K562 (cell line): Measurements from ENCODE around the gene PTP4A2.

ENCODE experiments used
- ATF1 ChIP-seq, 2 experiments: fragments of 450-650 bp in 1 of 2; IDR thresholded peaks; 2 replicates each; pipeline ENCODE4 v1.6.1; 2016; ENCODE audit warnings: missing compliant biosample characterization in 1 of 2, missing genetic modification characterization in 1 of 2
- ILF3 ChIP-seq: fragments of 450-650 bp; IDR thresholded peaks from 2 replicates; pipeline ENCODE4 v1.6.1; 2018; ENCODE audit warnings: antibody characterized with exemption, mild to moderate bottlenecking, moderate library complexity, borderline replicate concordance
- KDM2B ChIP-seq: fragments of 250-450 bp; sonication (Bioruptor Pico); IDR thresholded peaks from 2 replicates; pipeline ENCODE4 v1.8.0; 2021; ENCODE audit warnings: mild to moderate bottlenecking, moderate library complexity
- TF ChIP-seq, protein P1 (sequence below): fragments of 450-650 bp; IDR thresholded peaks from 2 replicates; pipeline ENCODE4 v1.6.1; 2016; ENCODE audit warnings: antibody characterized with exemption
- TF ChIP-seq, protein P2 (sequence below), 3 experiments: IDR thresholded peaks in 2 of 3; conservative IDR thresholded peaks in 1 of 3; 2 replicates each; pipeline ENCODE4 v1.5.1; 2011 to 2012; ENCODE audit warnings: low read length in 3 of 3, mild to moderate bottlenecking in 3 of 3, control low read depth in 2 of 3, improper control_type of control experiment in 1 of 3, inconsistent platforms in 1 of 3, low read depth in 1 of 3, mixed read lengths in 1 of 3, moderate library complexity in 1 of 3; ENCODE audit not compliant: insufficient read depth in 2 of 3

- TF ChIP-seq, protein P1, sequence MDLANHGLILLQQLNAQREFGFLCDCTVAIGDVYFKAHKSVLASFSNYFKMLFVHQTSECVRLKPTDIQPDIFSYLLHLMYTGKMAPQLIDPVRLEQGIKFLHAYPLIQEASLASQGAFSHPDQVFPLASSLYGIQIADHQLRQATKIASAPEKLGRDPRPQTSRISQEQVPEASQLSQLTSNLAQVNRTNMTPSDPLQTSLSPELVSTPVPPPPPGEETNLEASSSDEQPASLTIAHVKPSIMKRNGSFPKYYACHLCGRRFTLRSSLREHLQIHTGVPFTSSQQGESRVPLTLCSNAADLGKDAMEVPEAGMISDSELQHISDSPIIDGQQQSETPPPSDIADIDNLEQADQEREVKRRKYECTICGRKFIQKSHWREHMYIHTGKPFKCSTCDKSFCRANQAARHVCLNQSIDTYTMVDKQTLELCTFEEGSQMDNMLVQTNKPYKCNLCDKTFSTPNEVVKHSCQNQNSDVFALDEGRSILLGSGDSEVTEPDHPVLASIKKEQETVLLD = no peak
- TF ChIP-seq KDM2B = no peak
- TF ChIP-seq ATF1 (CRISPR knock-in tag; IDR thresholded peaks at IDR 0.05) = no peak
- TF ChIP-seq ATF1 (tag; IDR thresholded peaks at IDR 0.05) = no peak
- no peak for TF ChIP-seq ILF3
- TF ChIP-seq, protein P2, sequence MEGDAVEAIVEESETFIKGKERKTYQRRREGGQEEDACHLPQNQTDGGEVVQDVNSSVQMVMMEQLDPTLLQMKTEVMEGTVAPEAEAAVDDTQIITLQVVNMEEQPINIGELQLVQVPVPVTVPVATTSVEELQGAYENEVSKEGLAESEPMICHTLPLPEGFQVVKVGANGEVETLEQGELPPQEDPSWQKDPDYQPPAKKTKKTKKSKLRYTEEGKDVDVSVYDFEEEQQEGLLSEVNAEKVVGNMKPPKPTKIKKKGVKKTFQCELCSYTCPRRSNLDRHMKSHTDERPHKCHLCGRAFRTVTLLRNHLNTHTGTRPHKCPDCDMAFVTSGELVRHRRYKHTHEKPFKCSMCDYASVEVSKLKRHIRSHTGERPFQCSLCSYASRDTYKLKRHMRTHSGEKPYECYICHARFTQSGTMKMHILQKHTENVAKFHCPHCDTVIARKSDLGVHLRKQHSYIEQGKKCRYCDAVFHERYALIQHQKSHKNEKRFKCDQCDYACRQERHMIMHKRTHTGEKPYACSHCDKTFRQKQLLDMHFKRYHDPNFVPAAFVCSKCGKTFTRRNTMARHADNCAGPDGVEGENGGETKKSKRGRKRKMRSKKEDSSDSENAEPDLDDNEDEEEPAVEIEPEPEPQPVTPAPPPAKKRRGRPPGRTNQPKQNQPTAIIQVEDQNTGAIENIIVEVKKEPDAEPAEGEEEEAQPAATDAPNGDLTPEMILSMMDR (IDR thresholded peaks at IDR 0.05 in 2 of 3, conservative IDR thresholded peaks at IDR 0.05 in 1 of 3; ENCODE audit: insufficient read depth in 2 of 3, low read depth in 1 of 3, low read length in 3 of 3) = no peak
These were observed 27.2 kb downstream of the PTP4A2 start for GRCh38 chr1:31910933-31911332.
